PC-9 (cell line): Measurements from ENCODE around the gene C9orf85. TPM values are rescaled to one million over a fixed set of nuclear protein-coding genes. Genes with fewer than 3 reads are reported as not detected.

Source experiments
- BruUV-seq: library from RNA; stranded (reverse); fragments of 400-500 nt; replicated peaks from 2 replicates; lab custom pipeline; 2021; lab: Mats Ljungman, UMichigan
- CTCF ChIA-PET: fragments of 300-600 bp; sonication (Branson Sonifier 250); formaldehyde crosslinking; loops from one replicate; lab custom pipeline; 2022; ENCODE audit warnings: antibody characterized with exemption; lab: Charles Lee
- POLR2A ChIA-PET: fragments of 300-600 bp; sonication (Branson Sonifier 250); formaldehyde crosslinking; loops from one replicate; lab custom pipeline; 2022; ENCODE audit warnings: antibody characterized with exemption; ENCODE audit not compliant: unreplicated experiment; lab: Charles Lee
- DNase-seq, 2 experiments: peaks; one replicate each; pipeline versions ENCODE4 v3.0.0 to v3.0.0-alpha.2; 2015 to 2022; ENCODE audit warnings: mixed read lengths in 1 of 2
- H2AFZ ChIP-seq: fragments of 200-600 bp; sonication (generic); 2 replicates; pipeline ENCODE4 v1.8.1; 2017; ENCODE audit warnings: antibody characterized with exemption
- H3F3A ChIP-seq: fragments of 200-600 bp; sonication (generic); 2 replicates; pipeline ENCODE4 v1.8.1; 2017; ENCODE audit warnings: antibody characterized with exemption, mild to moderate bottlenecking, low read depth; ENCODE audit not compliant: insufficient read depth
- H3K27ac ChIP-seq: fragments of 200-600 bp; sonication (generic); 2 replicates; pipeline ENCODE4 v1.6.1; 2016; ENCODE audit warnings: mixed run types
- H3K27me3 ChIP-seq: fragments of 200-600 bp; sonication (generic); 2 replicates; pipeline ENCODE4 v1.6.1; 2016; ENCODE audit warnings: low read depth, mixed run types; ENCODE audit not compliant: insufficient read depth
- H3K36me3 ChIP-seq: fragments of 200-600 bp; sonication (generic); 2 replicates; pipeline ENCODE4 v1.6.1; 2016; ENCODE audit warnings: low read depth, mixed run types
- H3K4me1 ChIP-seq: fragments of 200-600 bp; sonication (generic); replicated peaks from 2 replicates; pipeline ENCODE4 v1.6.1; 2016; ENCODE audit warnings: mixed run types; ENCODE audit not compliant: insufficient read depth
- H3K4me2 ChIP-seq: fragments of 200-600 bp; sonication (generic); 2 replicates; pipeline ENCODE4 v1.6.1; 2017; ENCODE audit warnings: mixed run types
- H3K4me3 ChIP-seq: fragments of 200-600 bp; sonication (generic); 2 replicates; pipeline ENCODE4 v1.6.1; 2016; ENCODE audit warnings: mixed run types
- H3K79me2 ChIP-seq: fragments of 200-600 bp; sonication (generic); 2 replicates; pipeline ENCODE4 v1.6.1; 2017; ENCODE audit warnings: low read depth, mixed run types
- H3K9me2 ChIP-seq: fragments of 200-600 bp; sonication (generic); 2 replicates; pipeline ENCODE4 v1.8.1; 2017; ENCODE audit warnings: mild to moderate bottlenecking; ENCODE audit not compliant: insufficient read depth
- H3K9me3 ChIP-seq: fragments of 200-600 bp; sonication (generic); 2 replicates; pipeline ENCODE4 v1.8.1; 2016; ENCODE audit warnings: low read depth; ENCODE audit not compliant: insufficient read depth
- H4K20me1 ChIP-seq: fragments of 200-600 bp; sonication (generic); 2 replicates; pipeline ENCODE4 v1.8.1; 2017; ENCODE audit not compliant: insufficient read depth
- CTCF ChIP-seq: fragments of 200-600 bp; sonication (generic); conservative IDR thresholded peaks from 2 replicates; pipeline ENCODE4 v1.6.1; 2017; ENCODE audit warnings: mixed run types, antibody characterized with exemption, mild to moderate bottlenecking, moderate library complexity
- EZH2 ChIP-seq: fragments of 200-600 bp; sonication (generic); IDR thresholded peaks from 2 replicates; pipeline ENCODE4 v1.8.0; 2017; ENCODE audit warnings: antibody characterized with exemption, low read depth
- intact Hi-C: fragments of 100-400 bp; cut with micrococcal nuclease; formaldehyde crosslinking; loops from one replicate; pipeline ENCODE4 v1.10.0; 2022; ENCODE audit not compliant: unreplicated experiment
- total RNA-seq: library from RNA; stranded (reverse); gene quantifications from 2 replicates; pipeline ENCODE4 v1.2.3, GENCODE V29; 2021

The C9orf85 gene
- total RNA-seq, 1 experiment from 2014 or later = 19.0 TPM

- H4K20me1 ChIP-seq = no peaks in the 10 kb centered on the region
- H3K4me2 ChIP-seq = no peak overlapping the region
- no peak for TF ChIP-seq EZH2
- peak; percentile 47; the same call in 1 of the 2 replicates for TF ChIP-seq CTCF
- CTCF ChIA-PET = interaction anchor here (1.2 kb wide), 1 partner anchor 169 kb away, joined by 3 read pairs; no protein-coding TSS in a partner anchor
- no peaks in the 10 kb centered on the region for H3K9me3 ChIP-seq
- POLR2A ChIA-PET = interaction anchor here (0.6 kb wide), 1 partner anchor 63 kb away, joined by 4 read pairs; no protein-coding TSS in a partner anchor
- H2AFZ ChIP-seq = no peak overlapping the region
- peaks cover 5% of the 10 kb centered on the region; the same call in 1 of the 2 replicates for H3K36me3 ChIP-seq
- no peaks in the 10 kb centered on the region for H3K79me2 ChIP-seq
- H3K4me3 ChIP-seq = no peak overlapping the region
- H3K27me3 ChIP-seq = no peaks in the 10 kb centered on the region
- DNase-seq = no peak
- no peaks in the 10 kb centered on the region for H3F3A ChIP-seq
- H3K4me1 ChIP-seq = no peaks in the 10 kb centered on the region
- intact Hi-C loops = loop anchor here (2.0 to 5.0 kb wide), 2 partner anchors 64 to 169 kb away; partner anchors contain the start of genes ABHD17B and C9orf85
- no peak overlapping the region for H3K27ac ChIP-seq
- no peaks in the 10 kb centered on the region for H3K9me2 ChIP-seq
- no TSS peak for BruUV-seq
Measured at GRCh38 chr9:71975833-71976232, 64.4 kb downstream of the C9orf85 start.

GRCh38 chr9:71977003-71977402 is 65.6 kb downstream of the C9orf85 start:
- TF ChIP-seq EZH2 = no peak
- TF ChIP-seq CTCF = no peak
- Histone ChIP-seq H2AFZ (no peak overlapping the region), H3K79me2 (no peaks in the 10 kb centered on the region), H3K9me3 (no peaks in the 10 kb centered on the region), H4K20me1 (no peaks in the 10 kb centered on the region), H3K4me2 (no peak overlapping the region), H3K4me1 (no peaks in the 10 kb centered on the region), H3F3A (no peaks in the 10 kb centered on the region), H3K36me3 (peaks cover 5% of the 10 kb centered on the region; the same call in 1 of the 2 replicates), H3K4me3 (no peak overlapping the region), H3K27ac (no peak overlapping the region), H3K27me3 (no peaks in the 10 kb centered on the region), H3K9me2 (no peaks in the 10 kb centered on the region)
- no peak for DNase-seq
- intact Hi-C loops = loop anchor here (5.0 kb wide), 1 partner anchor 65 kb away; the partner anchor contains the start of genes ABHD17B and C9orf85
- no TSS peak for BruUV-seq
- ChIA-PET POLR2A (interaction anchor here (0.5 kb wide), 1 partner anchor 693 kb away, joined by 3 read pairs; no protein-coding TSS in a partner anchor), CTCF (interaction anchor here (0.6 to 0.7 kb wide), 2 partner anchors 32 to 48 kb away, joined by 3 to 8 read pairs; no protein-coding TSS in a partner anchor)

GRCh38 chr9:71980266-71981190 is 69.1 kb downstream of the C9orf85 start:
- H3K27ac ChIP-seq = no peak overlapping the region
- H4K20me1 ChIP-seq = no peaks in the 10 kb centered on the region
- POLR2A ChIA-PET = no interaction called here
- no peaks in the 10 kb centered on the region for H3K9me2 ChIP-seq
- CTCF ChIA-PET = no interaction called here
- no peak overlapping the region for H3K4me2 ChIP-seq
- no peaks in the 10 kb centered on the region for H3K4me1 ChIP-seq
- no peaks in the 10 kb centered on the region for H3K9me3 ChIP-seq
- no peak for DNase-seq
- no peak overlapping the region for H2AFZ ChIP-seq
- no peaks in the 10 kb centered on the region for H3K27me3 ChIP-seq
- H3K4me3 ChIP-seq = no peak overlapping the region
- H3F3A ChIP-seq = no peaks in the 10 kb centered on the region
- intact Hi-C loops = no loop called here
- no TSS peak for BruUV-seq
- no peaks in the 10 kb centered on the region for H3K36me3 ChIP-seq
- H3K79me2 ChIP-seq = no peaks in the 10 kb centered on the region
- TF ChIP-seq EZH2 = no peak
- TF ChIP-seq CTCF = no peak
